Measurements from ENCODE around the gene PTGES3L. TPM values are rescaled to one million over a fixed set of nuclear protein-coding genes. Genes with fewer than 3 reads are reported as not detected.
"Not testable (repeated sequence)": the region's sequence is repeated elsewhere in the genome, so short reads cannot be mapped to it uniquely, and the experiment has no call there.

The PTGES3L gene
- polyA plus RNA-seq, 1 donor (not counting 4 experiments of a cell fraction or from before 2014, with no cell fraction given): 0.37 TPM

GRCh38 chr17:43006639-43007551 is 27.0 kb upstream of the PTGES3L start, which contains the start of gene IFI35:
IFI35 (plus strand) TSS chr17:43006784; CDS start chr17:43006948, 164 bp downstream.
- peak within 1 kb of the TSS; percentile 87 for H3K9ac ChIP-seq (ENCODE audit: control insufficient read depth, extremely low read depth, insufficient read depth, low read length)
- H3K27ac ChIP-seq (ENCODE audit: control insufficient read depth, insufficient read depth, low read length): peak within 1 kb of the TSS; percentile 80
- no peaks in the 10 kb centered on the region for H3K9me3 ChIP-seq (ENCODE audit: control insufficient read depth, low read depth, low read length)
- DNase-seq (ENCODE audit: low read depth, low spot score): no peak
- H3K4me2 ChIP-seq (ENCODE audit: control insufficient read depth, extremely low read depth, insufficient read depth, low read depth, low read length): peak within 1 kb of the TSS; percentile 77
- TF ChIP-seq EZH2 (IDR thresholded peaks at IDR 0.05; ENCODE audit: low read length): no peak
- TF ChIP-seq CTCF (optimal IDR thresholded peaks at IDR 0.05 in 1 of 3, IDR thresholded peaks at IDR 0.05 in 1 of 3, conservative IDR thresholded peaks at IDR 0.05 in 1 of 3; ENCODE audit: extremely low read depth in 1 of 3, insufficient read depth in 2 of 3, low read length in 3 of 3): peak in 2 of 3 experiments; percentile 34 to 53
- H3K4me1 ChIP-seq (ENCODE audit: control insufficient read depth, extremely low read depth, insufficient read depth, low read length): peaks cover 10% of the 10 kb centered on the region
- FAIRE-seq: no peak
- H3K9me1 ChIP-seq (ENCODE audit: control insufficient read depth, extremely low read depth, insufficient read depth, low read length): no peaks in the 10 kb centered on the region
- peak within 1 kb of the TSS; percentile 50 to 80 (median 76) for H3K4me3 ChIP-seq (ENCODE audit: control insufficient read depth in 2 of 3, extremely low read depth in 1 of 3, insufficient read depth in 2 of 3, low read depth in 1 of 3, low read length in 3 of 3)
- dilution Hi-C loops (cut with MboI; ENCODE audit: extremely low pct_ligation_motif_present, low sequenced_read_pairs): no loop called here
- H3K36me3 ChIP-seq (ENCODE audit: control insufficient read depth in 2 of 2, extremely low read depth in 1 of 2, insufficient read depth in 2 of 2, low read length in 2 of 2): peaks cover 11 to 14% of the 10 kb centered on the region in 2 experiments
- H3K27me3 ChIP-seq (ENCODE audit: control insufficient read depth, extremely low read depth, insufficient read depth, low read length): no peaks in the 10 kb centered on the region
- H4K20me1 ChIP-seq (ENCODE audit: control insufficient read depth, extremely low read depth, insufficient read depth, low read length): peaks cover 4% of the 10 kb centered on the region
- no peaks in the 10 kb centered on the region for H3K79me2 ChIP-seq (ENCODE audit: control insufficient read depth, insufficient read depth, low read length)
- peak within 1 kb of the TSS; percentile 82 for H2AFZ ChIP-seq (ENCODE audit: control insufficient read depth, low read length)

- H3K27ac ChIP-seq (ENCODE audit: control insufficient read depth, insufficient read depth, low read length): peak overlapping the region; percentile 21
These were observed 23.8 kb upstream of the PTGES3L start for GRCh38 chr17:43003542-43004172.

GRCh38 chr17:43000894-43001293 is 21.0 kb upstream of the PTGES3L start:
- Histone ChIP-seq H3K79me2 (ENCODE audit: control insufficient read depth, insufficient read depth, low read length) (peaks cover 27% of the 10 kb centered on the region), H3K4me1 (ENCODE audit: control insufficient read depth, extremely low read depth, insufficient read depth, low read length) (peaks cover 32% of the 10 kb centered on the region), H3K9ac (ENCODE audit: control insufficient read depth, extremely low read depth, insufficient read depth, low read length) (peak overlapping the region; percentile 13), H3K36me3 (ENCODE audit: control insufficient read depth in 2 of 2, extremely low read depth in 1 of 2, insufficient read depth in 2 of 2, low read length in 2 of 2) (peaks cover 25 to 35% of the 10 kb centered on the region in 2 experiments)
- H4K20me1 ChIP-seq (ENCODE audit: control insufficient read depth, extremely low read depth, insufficient read depth, low read length); dilution Hi-C loops (cut with MboI; ENCODE audit: extremely low pct_ligation_motif_present, low sequenced_read_pairs); H3K27me3 ChIP-seq (ENCODE audit: control insufficient read depth, extremely low read depth, insufficient read depth, low read length); FAIRE-seq; H3K9me1 ChIP-seq (ENCODE audit: control insufficient read depth, extremely low read depth, insufficient read depth, low read length); H3K4me2 ChIP-seq (ENCODE audit: control insufficient read depth, extremely low read depth, insufficient read depth, low read depth, low read length); DNase-seq (ENCODE audit: low read depth, low spot score); H3K4me3 ChIP-seq (ENCODE audit: control insufficient read depth in 2 of 3, extremely low read depth in 1 of 3, insufficient read depth in 2 of 3, low read depth in 1 of 3, low read length in 3 of 3); H2AFZ ChIP-seq (ENCODE audit: control insufficient read depth, low read length); H3K9me3 ChIP-seq (ENCODE audit: control insufficient read depth, low read depth, low read length); H3K27ac ChIP-seq (ENCODE audit: control insufficient read depth, insufficient read depth, low read length): not testable (repeated sequence)

More at GRCh38 chr17:43003542-43004172, 23.8 kb upstream of the PTGES3L start:
- peaks cover 25 to 35% of the 10 kb centered on the region in 2 experiments for H3K36me3 ChIP-seq (ENCODE audit: control insufficient read depth in 2 of 2, extremely low read depth in 1 of 2, insufficient read depth in 2 of 2, low read length in 2 of 2)
- FAIRE-seq: no peak
- H3K4me3 ChIP-seq (ENCODE audit: control insufficient read depth in 2 of 3, extremely low read depth in 1 of 3, insufficient read depth in 2 of 3, low read depth in 1 of 3, low read length in 3 of 3): no peak overlapping the region
- dilution Hi-C loops (cut with MboI; ENCODE audit: extremely low pct_ligation_motif_present, low sequenced_read_pairs): no loop called here
- no peak overlapping the region for H3K4me2 ChIP-seq (ENCODE audit: control insufficient read depth, extremely low read depth, insufficient read depth, low read depth, low read length)
- peaks cover 26% of the 10 kb centered on the region for H3K4me1 ChIP-seq (ENCODE audit: control insufficient read depth, extremely low read depth, insufficient read depth, low read length)
- no peaks in the 10 kb centered on the region for H3K9me3 ChIP-seq (ENCODE audit: control insufficient read depth, low read depth, low read length)
- TF ChIP-seq CTCF (optimal IDR thresholded peaks at IDR 0.05 in 1 of 3, IDR thresholded peaks at IDR 0.05 in 1 of 3, conservative IDR thresholded peaks at IDR 0.05 in 1 of 3; ENCODE audit: extremely low read depth in 1 of 3, insufficient read depth in 2 of 3, low read length in 3 of 3): peak in 2 of 3 experiments; percentile 39 to 43
- TF ChIP-seq EZH2 (IDR thresholded peaks at IDR 0.05; ENCODE audit: low read length): no peak
- no peaks in the 10 kb centered on the region for H3K27me3 ChIP-seq (ENCODE audit: control insufficient read depth, extremely low read depth, insufficient read depth, low read length)
- H4K20me1 ChIP-seq (ENCODE audit: control insufficient read depth, extremely low read depth, insufficient read depth, low read length): peaks cover 4% of the 10 kb centered on the region
- H3K9me1 ChIP-seq (ENCODE audit: control insufficient read depth, extremely low read depth, insufficient read depth, low read length): no peaks in the 10 kb centered on the region
- peaks cover 23% of the 10 kb centered on the region for H3K79me2 ChIP-seq (ENCODE audit: control insufficient read depth, insufficient read depth, low read length)
- H2AFZ ChIP-seq (ENCODE audit: control insufficient read depth, low read length): no peak overlapping the region
- no peak for DNase-seq (ENCODE audit: low read depth, low spot score)
- H3K9ac ChIP-seq (ENCODE audit: control insufficient read depth, extremely low read depth, insufficient read depth, low read length): no peak overlapping the region
